GM12872 (cell line): Measurements from ENCODE around the gene EMC8.

Experiments used
- CTCF ChIP-seq: IDR thresholded peaks from 3 replicates; pipeline ENCODE4 v1.5.1; 2011; ENCODE audit warnings: low read depth, mild to moderate bottlenecking, low read length, moderate library complexity; ENCODE audit not compliant: insufficient read depth

EMC8 gene

GRCh38 chr16:85824161-85825135 is 25.1 kb upstream of the EMC8 start:
- TF ChIP-seq CTCF: no peak

GRCh38 chr16:85823328-85823920 is 24.1 kb upstream of the EMC8 start:
- TF ChIP-seq CTCF: no peak

- TF ChIP-seq CTCF: no peak
These were observed 22.8 kb upstream of the EMC8 start for GRCh38 chr16:85822145-85822544.

GRCh38 chr16:85821390-85822135 is 22.2 kb upstream of the EMC8 start:
- peak; percentile 92 for TF ChIP-seq CTCF

- no peak for TF ChIP-seq CTCF
These were observed 21.4 kb upstream of the EMC8 start for GRCh38 chr16:85820604-85821372.

GRCh38 chr16:85819771-85820170 is 20.4 kb upstream of the EMC8 start:
- TF ChIP-seq CTCF: no peak
